Testis (tissue), 3 donors: ENCODE data around the gene PCYOX1L. TPM values are rescaled to one million over a fixed set of nuclear protein-coding genes. Genes with fewer than 3 reads are reported as not detected.

ENCODE experiments used
- DNase-seq: peaks from one replicate; pipeline ENCODE4 v3.0.0-alpha.2; 2019
- H3K27ac ChIP-seq, 2 donors: fragments of 200-600 bp; sonication (generic); one replicate each; pipeline ENCODE4 v1.5.1; 2019
- H3K27me3 ChIP-seq: fragments of 200-600 bp; sonication (generic); one replicate; pipeline ENCODE4 v1.5.1; 2019
- H3K36me3 ChIP-seq: fragments of 200-600 bp; sonication (generic); one replicate; pipeline ENCODE4 v1.5.1; 2017; ENCODE audit warnings: low read depth; ENCODE audit errors: missing control alignments
- H3K4me1 ChIP-seq: fragments of 200-600 bp; sonication (generic); one replicate; pipeline ENCODE4 v1.5.1; 2019
- H3K4me3 ChIP-seq, 2 donors: fragments of 200-600 bp; sonication (generic); one replicate each; pipeline ENCODE4 v1.5.1; 2017 to 2019
- H3K9me3 ChIP-seq: fragments of 200-600 bp; sonication (generic); one replicate; pipeline ENCODE4 v1.5.1; 2017
- CTCF ChIP-seq, 3 experiments: fragments of 450-650 bp in 2 of 3; fragments of 200-600 bp in 1 of 3; sonication (generic) in 1 of 3; IDR thresholded peaks; one replicate each; pipeline ENCODE4 v1.5.1; 2016 to 2019; ENCODE audit warnings: antibody characterized with exemption in 3 of 3, mild to moderate bottlenecking in 2 of 3, moderate library complexity in 1 of 3
- POLR2A ChIP-seq: fragments of 450-650 bp; IDR thresholded peaks from one replicate; pipeline ENCODE4 v1.6.1; 2017; ENCODE audit warnings: antibody characterized with exemption, mild to moderate bottlenecking, moderate library complexity
- WGBS, 2 donors: methylation state at CpG; one replicate each; pipeline ENCODE4 v1.1.5; 2018; 5-methylcytosine and 5-hydroxymethylcytosine counted together
- intact Hi-C: fragments of 100-400 bp; cut with DNase I; formaldehyde crosslinking; loops from one replicate; pipeline ENCODE4 v1.15.1; 2023; ENCODE audit warnings: low total_unique reads
- polyA plus RNA-seq: library from polyadenylated mRNA; stranded (reverse); fragments of 350-450 nt; fragmentation: Illumina TruSeq; extraction: RNeasy Lipid Tissue Mini Kit (QIAGEN cat#74804); gene quantifications from one replicate; pipeline ENCODE4 v1.2.3, GENCODE V29; 2014; ENCODE audit warnings: low read depth, low replicate concordance; ENCODE audit not compliant: insufficient read depth
- total RNA-seq, 2 donors: library from RNA; depleted of rRNA; stranded (reverse); fragments of >200 nt; gene quantifications; one replicate each; pipeline ENCODE4 v1.2.3, GENCODE V29; 2016

Gene PCYOX1L
- total and polyA plus RNA-seq, 3 donors from 2014 or later = 24.6 to 30.5 (median 29.9) TPM

GRCh38 chr5:149367972-149368645, 10.3 kb downstream of the PCYOX1L start:
- Histone ChIP-seq H3K4me3 (no peak overlapping the region), H3K27ac (no peak overlapping the region)
- 89 to 90% methylated on average over 19 to 22 of the region's 22 CpGs for WGBS, 2 donors

GRCh38 chr5:149370878-149371277, 13.0 kb downstream of the PCYOX1L start:
- 83 to 94% methylated on average over 2 of the region's 2 CpGs for WGBS, 2 donors
- no peaks in the 10 kb centered on the region for H3K36me3 ChIP-seq
- TF ChIP-seq CTCF (IDR thresholded peaks at IDR 0.05) (no peak), POLR2A (no peak)
- H3K27ac ChIP-seq = no peak overlapping the region
- no peaks in the 10 kb centered on the region for H3K27me3 ChIP-seq
- intact Hi-C loops = no loop called here
- H3K4me3 ChIP-seq = no peak overlapping the region
- peaks cover 10% of the 10 kb centered on the region for H3K4me1 ChIP-seq
- no peaks in the 10 kb centered on the region for H3K9me3 ChIP-seq
- no peak for DNase-seq

More at GRCh38 chr5:149367972-149368645, 10.3 kb downstream of the PCYOX1L start:
- TF ChIP-seq POLR2A (no peak), CTCF (IDR thresholded peaks at IDR 0.05) (no peak)
- no peak for DNase-seq
- Histone ChIP-seq H3K27me3 (no peaks in the 10 kb centered on the region), H3K9me3 (no peaks in the 10 kb centered on the region), H3K4me1 (peaks cover 13% of the 10 kb centered on the region), H3K36me3 (no peaks in the 10 kb centered on the region)
- intact Hi-C loops = no loop called here

GRCh38 chr5:149371296-149371962, 13.6 kb downstream of the PCYOX1L start:
- no peak overlapping the region for H3K4me3 ChIP-seq
- no peaks in the 10 kb centered on the region for H3K27me3 ChIP-seq
- peaks cover 10% of the 10 kb centered on the region for H3K4me1 ChIP-seq
- H3K9me3 ChIP-seq = no peaks in the 10 kb centered on the region
- 44 to 62% methylated on average over 11 to 12 of the region's 12 CpGs for WGBS, 2 donors
- peak overlapping the region in 1 of 2 donors; percentile 37 for H3K27ac ChIP-seq
- intact Hi-C loops = no loop called here
- H3K36me3 ChIP-seq = no peaks in the 10 kb centered on the region
- DNase-seq = peak; percentile 77
- TF ChIP-seq POLR2A = no peak
- TF ChIP-seq CTCF (IDR thresholded peaks at IDR 0.05) = peak; percentile 37 to 69 (median 48)

GRCh38 chr5:149372076-149372795, 14.4 kb downstream of the PCYOX1L start:
- peaks cover 9% of the 10 kb centered on the region for H3K4me1 ChIP-seq
- WGBS, 2 donors = 65 to 78% methylated on average over 2 to 4 of the region's 4 CpGs
- intact Hi-C loops = no loop called here

More at GRCh38 chr5:149372076-149372795, 14.4 kb downstream of the PCYOX1L start:
- H3K9me3 ChIP-seq = no peaks in the 10 kb centered on the region
- TF ChIP-seq CTCF (IDR thresholded peaks at IDR 0.05) = no peak
- TF ChIP-seq POLR2A = no peak
- H3K36me3 ChIP-seq = no peaks in the 10 kb centered on the region
- peak; percentile 1 for DNase-seq
- no peak overlapping the region for H3K4me3 ChIP-seq
- no peaks in the 10 kb centered on the region for H3K27me3 ChIP-seq
- peak overlapping the region in 1 of 2 donors; percentile 37 for H3K27ac ChIP-seq
